Measurements from ENCODE around the gene SAMD5. TPM values are rescaled to one million over a fixed set of nuclear protein-coding genes. Genes with fewer than 3 reads are reported as not detected.

SAMD5 gene
- polyA plus RNA-seq, 2 of the 4 experiments (the other 2 are of a cell fraction), result 0.79 to 2.0 TPM

DNA sequence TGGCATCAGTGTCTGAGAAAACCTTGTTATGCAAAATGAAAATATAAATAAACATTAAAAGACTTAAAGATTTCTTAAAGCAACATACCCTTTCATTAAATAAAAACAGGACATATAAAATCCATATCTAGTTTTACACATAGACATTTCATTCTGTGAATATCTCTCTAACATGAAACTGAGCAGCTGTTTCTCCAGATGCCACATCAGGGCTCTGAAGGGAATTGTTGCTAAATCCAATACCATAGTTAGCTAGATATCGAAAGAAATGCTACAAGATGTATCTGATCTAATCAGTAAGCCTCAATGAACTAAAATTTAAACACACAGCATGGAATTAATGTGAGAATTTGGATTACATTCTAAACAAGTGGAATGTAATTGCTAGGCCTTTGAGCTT is 74.5 kb downstream of the SAMD5 start:
- Histone ChIP-seq H3K4me2 (no peak overlapping the region), H3K27ac (no peak overlapping the region), H3K4me1 (no peaks in the 10 kb centered on the region), H3K4me3 (no peak overlapping the region), H3K9me3 (no peaks in the 10 kb centered on the region)
- FAIRE-seq, result no peak
- ChIA-PET POLR2A (no interaction called here), CTCF (no interaction called here)
- ATAC-seq, result no peak
- 56% methylated on average over 1 of the region's 1 CpG for WGBS (ENCODE audit: missing lambda C conversion rate)
- TF ChIP-seq POLR2A (IDR thresholded peaks at IDR 0.05; ENCODE audit: low read length) (no peak), EHF (CRISPR knock-in tag; IDR thresholded peaks at IDR 0.05) (no peak), CEBPB (IDR thresholded peaks at IDR 0.05) (no peak), FOSL2 (IDR thresholded peaks at IDR 0.05) (no peak), FOSL2 (CRISPR knock-in tag; IDR thresholded peaks at IDR 0.05) (no peak), RARB (CRISPR knock-in tag; IDR thresholded peaks at IDR 0.05) (no peak), SREBF2 (IDR thresholded peaks at IDR 0.05) (no peak), ZFP36 (IDR thresholded peaks at IDR 0.05; ENCODE audit: borderline replicate concordance, partially characterized antibody) (no peak)
- TF ChIP-seq, protein P1, sequence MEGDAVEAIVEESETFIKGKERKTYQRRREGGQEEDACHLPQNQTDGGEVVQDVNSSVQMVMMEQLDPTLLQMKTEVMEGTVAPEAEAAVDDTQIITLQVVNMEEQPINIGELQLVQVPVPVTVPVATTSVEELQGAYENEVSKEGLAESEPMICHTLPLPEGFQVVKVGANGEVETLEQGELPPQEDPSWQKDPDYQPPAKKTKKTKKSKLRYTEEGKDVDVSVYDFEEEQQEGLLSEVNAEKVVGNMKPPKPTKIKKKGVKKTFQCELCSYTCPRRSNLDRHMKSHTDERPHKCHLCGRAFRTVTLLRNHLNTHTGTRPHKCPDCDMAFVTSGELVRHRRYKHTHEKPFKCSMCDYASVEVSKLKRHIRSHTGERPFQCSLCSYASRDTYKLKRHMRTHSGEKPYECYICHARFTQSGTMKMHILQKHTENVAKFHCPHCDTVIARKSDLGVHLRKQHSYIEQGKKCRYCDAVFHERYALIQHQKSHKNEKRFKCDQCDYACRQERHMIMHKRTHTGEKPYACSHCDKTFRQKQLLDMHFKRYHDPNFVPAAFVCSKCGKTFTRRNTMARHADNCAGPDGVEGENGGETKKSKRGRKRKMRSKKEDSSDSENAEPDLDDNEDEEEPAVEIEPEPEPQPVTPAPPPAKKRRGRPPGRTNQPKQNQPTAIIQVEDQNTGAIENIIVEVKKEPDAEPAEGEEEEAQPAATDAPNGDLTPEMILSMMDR (IDR thresholded peaks at IDR 0.05), result no peak
- TF ChIP-seq, protein P2, sequence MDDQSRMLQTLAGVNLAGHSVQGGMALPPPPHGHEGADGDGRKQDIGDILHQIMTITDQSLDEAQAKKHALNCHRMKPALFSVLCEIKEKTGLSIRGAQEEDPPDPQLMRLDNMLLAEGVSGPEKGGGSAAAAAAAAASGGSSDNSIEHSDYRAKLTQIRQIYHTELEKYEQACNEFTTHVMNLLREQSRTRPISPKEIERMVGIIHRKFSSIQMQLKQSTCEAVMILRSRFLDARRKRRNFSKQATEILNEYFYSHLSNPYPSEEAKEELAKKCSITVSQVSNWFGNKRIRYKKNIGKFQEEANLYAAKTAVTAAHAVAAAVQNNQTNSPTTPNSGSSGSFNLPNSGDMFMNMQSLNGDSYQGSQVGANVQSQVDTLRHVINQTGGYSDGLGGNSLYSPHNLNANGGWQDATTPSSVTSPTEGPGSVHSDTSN (IDR thresholded peaks at IDR 0.05), result no peak
- no peak for DNase-seq (ENCODE audit: low read depth in 1 of 2, low spot score in 1 of 2)

DNA sequence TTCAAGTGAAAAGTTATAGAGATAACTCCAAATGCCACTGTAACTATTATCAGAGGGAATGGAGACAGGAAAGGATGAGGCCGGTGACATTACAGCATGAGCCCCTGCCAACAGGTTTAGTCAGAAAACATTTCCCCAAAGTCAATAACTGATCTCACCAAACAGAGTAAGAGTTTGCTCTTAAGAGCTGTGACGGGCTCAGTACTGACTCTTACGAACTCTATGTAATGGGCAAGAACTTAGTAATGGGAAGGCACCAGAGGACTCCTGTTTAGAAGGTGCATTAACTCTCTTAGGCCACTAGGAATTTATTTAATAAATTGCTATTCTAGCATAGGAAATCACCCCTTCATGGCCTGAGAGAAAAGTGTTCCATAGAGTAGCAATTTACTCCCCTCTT is 76.8 kb downstream of the SAMD5 start:
- POLR2A ChIA-PET, result no interaction called here
- no peak for ATAC-seq
- Histone ChIP-seq H3K9me3 (no peaks in the 10 kb centered on the region), H3K4me1 (no peaks in the 10 kb centered on the region), H3K4me3 (no peak overlapping the region), H3K4me2 (no peak overlapping the region), H3K27ac (no peak overlapping the region)
- TF ChIP-seq CHD2 (IDR thresholded peaks at IDR 0.05; ENCODE audit: low read length, partially characterized antibody) (no peak), HDAC2 (IDR thresholded peaks at IDR 0.05) (no peak)
- DNase-seq (ENCODE audit: low read depth in 1 of 2, low spot score in 1 of 2), result no peak
- CTCF ChIA-PET, result no interaction called here
- WGBS (ENCODE audit: missing lambda C conversion rate), result 41% methylated on average over 3 of the region's 3 CpGs
- no peak for FAIRE-seq

GRCh38 chr6:147586044-147586443 is 77.6 kb downstream of the SAMD5 start:
- DNase-seq (ENCODE audit: low read depth in 1 of 2, low spot score in 1 of 2) (no peak), ATAC-seq (no peak), FAIRE-seq (no peak)
- POLR2A ChIA-PET, result no interaction called here
- no peak for TF ChIP-seq SMC3 (IDR thresholded peaks at IDR 0.05)
- TF ChIP-seq MAZ (IDR thresholded peaks at IDR 0.05; ENCODE audit: borderline replicate concordance, low read depth, low read length), result no peak
- no peak for TF ChIP-seq EP300 (IDR thresholded peaks at IDR 0.05)
- no peak for TF ChIP-seq ZC3H11A (IDR thresholded peaks at IDR 0.05)
- TF ChIP-seq HES2 (IDR thresholded peaks at IDR 0.05), result no peak
- TF ChIP-seq CHD4 (IDR thresholded peaks at IDR 0.05; ENCODE audit: borderline replicate concordance), result no peak
- H3K4me3 ChIP-seq, result no peak overlapping the region
- H3K27ac ChIP-seq, result no peak overlapping the region
- H3K9me3 ChIP-seq, result no peaks in the 10 kb centered on the region
- H3K4me1 ChIP-seq, result no peaks in the 10 kb centered on the region
- CTCF ChIA-PET, result no interaction called here
- H3K4me2 ChIP-seq, result no peak overlapping the region
- 43% methylated on average over 4 of the region's 4 CpGs for WGBS (ENCODE audit: missing lambda C conversion rate)

- ChIA-PET CTCF (no interaction called here), POLR2A (no interaction called here)
- 63% methylated on average over 3 of the region's 3 CpGs for WGBS (ENCODE audit: missing lambda C conversion rate)
- no peaks in the 10 kb centered on the region for H3K4me1 ChIP-seq
- H3K4me2 ChIP-seq, result no peak overlapping the region
- H3K27ac ChIP-seq, result no peak overlapping the region
- no peak for DNase-seq (ENCODE audit: low read depth in 1 of 2, low spot score in 1 of 2)
- no peaks in the 10 kb centered on the region for H3K9me3 ChIP-seq
- no peak for ATAC-seq
- TF ChIP-seq, protein P3, sequence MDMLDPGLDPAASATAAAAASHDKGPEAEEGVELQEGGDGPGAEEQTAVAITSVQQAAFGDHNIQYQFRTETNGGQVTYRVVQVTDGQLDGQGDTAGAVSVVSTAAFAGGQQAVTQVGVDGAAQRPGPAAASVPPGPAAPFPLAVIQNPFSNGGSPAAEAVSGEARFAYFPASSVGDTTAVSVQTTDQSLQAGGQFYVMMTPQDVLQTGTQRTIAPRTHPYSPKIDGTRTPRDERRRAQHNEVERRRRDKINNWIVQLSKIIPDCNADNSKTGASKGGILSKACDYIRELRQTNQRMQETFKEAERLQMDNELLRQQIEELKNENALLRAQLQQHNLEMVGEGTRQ (IDR thresholded peaks at IDR 0.05), result no peak
- TF ChIP-seq HDAC2 (IDR thresholded peaks at IDR 0.05) (no peak), JUN (IDR thresholded peaks at IDR 0.05) (no peak), CHD4 (IDR thresholded peaks at IDR 0.05; ENCODE audit: borderline replicate concordance) (no peak), ZC3H11A (IDR thresholded peaks at IDR 0.05) (no peak), EHMT2 (IDR thresholded peaks at IDR 0.05; ENCODE audit: low read depth) (no peak)
- TF ChIP-seq, protein P4, sequence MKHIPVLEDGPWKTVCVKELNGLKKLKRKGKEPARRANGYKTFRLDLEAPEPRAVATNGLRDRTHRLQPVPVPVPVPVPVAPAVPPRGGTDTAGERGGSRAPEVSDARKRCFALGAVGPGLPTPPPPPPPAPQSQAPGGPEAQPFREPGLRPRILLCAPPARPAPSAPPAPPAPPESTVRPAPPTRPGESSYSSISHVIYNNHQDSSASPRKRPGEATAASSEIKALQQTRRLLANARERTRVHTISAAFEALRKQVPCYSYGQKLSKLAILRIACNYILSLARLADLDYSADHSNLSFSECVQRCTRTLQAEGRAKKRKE (CRISPR knock-in tag; IDR thresholded peaks at IDR 0.05; ENCODE audit: low read depth), result no peak
- TF ChIP-seq, protein P5, sequence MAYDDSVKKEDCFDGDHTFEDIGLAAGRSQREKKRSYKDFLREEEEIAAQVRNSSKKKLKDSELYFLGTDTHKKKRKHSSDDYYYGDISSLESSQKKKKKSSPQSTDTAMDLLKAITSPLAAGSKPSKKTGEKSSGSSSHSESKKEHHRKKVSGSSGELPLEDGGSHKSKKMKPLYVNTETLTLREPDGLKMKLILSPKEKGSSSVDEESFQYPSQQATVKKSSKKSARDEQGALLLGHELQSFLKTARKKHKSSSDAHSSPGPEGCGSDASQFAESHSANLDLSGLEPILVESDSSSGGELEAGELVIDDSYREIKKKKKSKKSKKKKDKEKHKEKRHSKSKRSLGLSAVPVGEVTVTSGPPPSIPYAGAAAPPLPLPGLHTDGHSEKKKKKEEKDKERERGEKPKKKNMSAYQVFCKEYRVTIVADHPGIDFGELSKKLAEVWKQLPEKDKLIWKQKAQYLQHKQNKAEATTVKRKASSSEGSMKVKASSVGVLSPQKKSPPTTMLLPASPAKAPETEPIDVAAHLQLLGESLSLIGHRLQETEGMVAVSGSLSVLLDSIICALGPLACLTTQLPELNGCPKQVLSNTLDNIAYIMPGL (CRISPR knock-in tag; IDR thresholded peaks at IDR 0.05; ENCODE audit: borderline replicate concordance), result no peak
- FAIRE-seq, result no peak
- H3K4me3 ChIP-seq, result no peak overlapping the region
These were observed 79.4 kb downstream of the SAMD5 start for GRCh38 chr6:147587907-147588306.
